Dedifferentiated amniotic fluid mesenchymal stem cell (primary cell): ENCODE results near the gene PITHD1.
"Not testable (repeated sequence)": the region's sequence is repeated elsewhere in the genome, so short reads cannot be mapped to it uniquely, and the experiment has no call there.

ENCODE experiments used
- DNase-seq: peaks from one replicate; pipeline ENCODE4 v3.0.0-alpha.2; 2016; ENCODE audit errors: extremely low spot score

The PITHD1 gene, protein sequence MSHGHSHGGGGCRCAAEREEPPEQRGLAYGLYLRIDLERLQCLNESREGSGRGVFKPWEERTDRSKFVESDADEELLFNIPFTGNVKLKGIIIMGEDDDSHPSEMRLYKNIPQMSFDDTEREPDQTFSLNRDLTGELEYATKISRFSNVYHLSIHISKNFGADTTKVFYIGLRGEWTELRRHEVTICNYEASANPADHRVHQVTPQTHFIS

DNA sequence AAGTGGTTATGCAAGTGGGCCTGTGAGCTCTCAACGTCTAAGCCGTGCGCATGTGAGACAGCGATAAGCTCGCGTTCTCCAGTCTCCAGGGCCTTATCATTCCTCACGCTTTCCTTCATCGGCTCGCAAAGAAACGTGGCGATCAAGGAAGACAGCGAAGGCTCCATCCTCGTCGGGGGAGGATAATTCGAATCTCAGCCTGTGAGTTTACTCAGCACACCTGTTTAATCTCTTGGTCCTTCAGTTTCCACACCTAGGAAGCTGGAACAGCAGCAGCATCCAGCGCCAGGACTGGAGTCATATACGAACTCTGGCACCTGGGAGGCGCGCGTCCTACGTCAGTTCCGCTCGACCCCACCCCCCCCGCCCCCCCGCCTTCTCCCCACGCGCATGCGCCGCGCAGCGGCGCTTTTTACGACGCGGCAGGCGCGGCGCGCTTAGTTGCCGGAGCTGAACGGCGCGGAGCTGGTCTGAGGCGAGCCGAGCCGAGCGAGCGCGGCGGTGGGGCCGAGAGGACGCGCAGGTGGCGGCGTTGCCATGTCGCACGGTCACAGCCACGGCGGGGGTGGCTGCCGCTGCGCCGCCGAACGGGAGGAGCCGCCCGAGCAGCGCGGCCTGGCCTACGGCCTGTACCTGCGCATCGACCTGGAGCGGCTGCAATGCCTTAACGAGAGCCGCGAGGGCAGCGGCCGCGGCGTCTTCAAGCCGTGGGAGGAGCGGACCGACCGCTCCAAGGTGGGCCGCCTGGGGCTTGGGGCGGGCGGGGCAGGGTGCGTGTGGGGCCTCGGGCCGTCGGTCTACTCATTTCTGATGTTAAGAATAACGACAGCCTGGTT lies at the start of gene PITHD1:
Gene PITHD1, plus strand, starts transcription at position 440 of the 836 bp plus-strand sequence. Its CDS starts 98 bp downstream, at position 538.
- peak; percentile 62 for DNase-seq

DNA sequence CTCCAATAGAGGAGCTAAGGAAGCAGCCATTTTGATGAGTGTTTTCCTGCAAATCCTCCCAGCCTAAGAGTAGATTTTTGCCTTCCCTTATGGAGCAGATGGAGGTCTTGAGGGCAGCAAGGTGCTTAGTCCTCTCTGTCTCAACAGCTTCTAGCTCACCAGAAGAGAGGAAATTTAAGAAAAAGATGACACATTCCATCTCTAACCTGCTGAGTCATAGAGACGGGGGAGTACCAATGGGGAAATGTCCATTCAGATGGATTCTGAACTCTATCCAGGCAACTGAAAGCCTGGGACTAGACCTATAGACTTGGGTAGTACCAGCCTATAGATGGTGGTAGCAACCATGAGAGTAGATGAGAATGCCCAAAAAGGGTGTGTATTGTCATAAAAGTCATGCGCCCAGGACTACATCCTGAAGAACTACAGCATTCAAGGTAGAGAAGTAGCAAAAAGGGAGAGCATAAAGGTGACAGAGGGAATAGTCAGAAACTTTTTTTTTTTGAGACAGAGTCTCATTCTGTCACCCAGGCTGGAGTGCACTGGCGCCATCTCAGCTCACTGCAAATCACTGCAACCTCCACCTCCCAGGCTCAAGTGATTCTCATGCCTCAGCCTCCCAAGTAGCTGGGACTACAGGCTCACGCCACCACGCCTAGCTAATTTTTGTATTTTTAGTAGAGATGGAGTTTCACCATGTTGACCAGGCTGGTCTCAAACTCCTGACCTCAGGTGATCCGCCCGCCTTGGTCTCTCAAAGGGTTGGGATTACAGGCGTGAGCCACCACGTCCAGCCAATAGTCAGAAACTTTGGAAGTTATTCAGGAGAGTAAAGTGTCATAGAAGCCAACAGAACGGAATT lies 45.6 kb upstream of the PITHD1 start:
- no peak for DNase-seq

DNA sequence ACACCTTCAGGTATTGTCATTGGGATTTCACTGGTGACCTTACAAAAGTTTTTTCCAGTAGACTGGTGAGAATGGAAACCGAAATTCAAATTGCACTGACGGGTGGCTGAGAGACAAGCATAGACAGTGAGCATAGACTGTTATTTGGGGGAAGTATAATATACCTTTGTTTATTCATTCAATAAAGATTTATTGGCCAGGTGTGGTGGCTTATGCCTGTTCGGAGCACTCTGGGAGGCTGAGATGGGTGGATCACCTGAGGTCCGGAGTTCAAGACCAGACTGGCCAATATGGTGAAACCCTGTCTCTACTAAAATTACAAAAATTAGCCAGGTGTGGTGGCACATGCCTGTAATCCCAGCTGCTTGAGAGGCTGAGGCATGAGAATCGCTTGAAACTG lies 44.9 kb upstream of the PITHD1 start:
- DNase-seq, result not testable (repeated sequence)

DNA sequence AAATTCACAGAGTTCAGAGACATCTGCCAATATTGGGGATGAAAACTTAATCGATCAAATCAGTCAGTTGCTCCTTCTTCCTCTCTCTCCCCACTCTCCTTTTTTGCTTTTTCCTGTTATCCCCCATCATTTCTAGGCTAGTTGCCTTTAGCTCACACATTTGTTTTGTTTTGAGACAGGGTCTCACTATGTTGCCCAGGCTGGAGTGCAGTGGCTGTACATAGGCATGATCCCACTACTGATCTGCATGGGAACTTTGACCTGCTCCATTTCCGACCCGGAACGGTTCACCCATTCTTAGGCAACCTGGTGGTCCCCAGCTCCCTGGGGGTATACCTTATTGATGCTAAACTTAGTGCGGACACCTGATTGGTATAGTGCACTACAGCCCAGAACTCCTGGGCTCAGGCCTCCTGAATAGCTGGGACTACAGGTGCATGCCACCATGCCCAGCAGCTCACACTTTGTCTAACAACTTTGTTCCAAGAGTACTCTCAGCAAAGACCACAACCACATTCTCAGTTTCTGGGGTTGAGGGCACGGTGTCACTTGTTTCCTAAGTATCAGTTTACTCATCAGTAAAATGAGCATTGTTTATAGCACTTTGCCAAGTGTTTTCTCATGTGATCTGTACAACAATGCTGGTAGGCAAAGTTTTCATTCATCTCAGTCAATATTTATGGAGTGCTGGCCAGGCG lies 41.6 kb upstream of the PITHD1 start:
- DNase-seq, result no peak

DNA sequence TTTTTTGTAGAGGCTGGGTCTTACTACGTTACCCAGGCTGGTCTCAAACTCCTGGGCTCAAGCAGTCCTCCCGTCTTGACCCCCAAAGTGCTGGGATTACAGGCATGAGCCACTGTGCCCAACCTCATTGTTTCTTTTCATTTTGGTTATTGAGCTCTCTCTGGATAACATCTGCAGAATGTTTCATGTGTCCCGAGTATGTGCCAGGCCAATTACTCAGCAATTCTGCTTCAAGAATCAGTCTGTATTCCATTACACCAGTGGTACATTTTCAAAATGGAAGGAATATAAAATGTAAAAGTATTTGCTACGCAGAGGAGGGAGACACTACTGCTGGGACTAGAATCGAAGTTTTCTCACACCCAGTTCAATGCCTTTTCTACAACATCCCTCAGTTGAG lies 36.6 kb upstream of the PITHD1 start:
- DNase-seq, result no peak

DNA sequence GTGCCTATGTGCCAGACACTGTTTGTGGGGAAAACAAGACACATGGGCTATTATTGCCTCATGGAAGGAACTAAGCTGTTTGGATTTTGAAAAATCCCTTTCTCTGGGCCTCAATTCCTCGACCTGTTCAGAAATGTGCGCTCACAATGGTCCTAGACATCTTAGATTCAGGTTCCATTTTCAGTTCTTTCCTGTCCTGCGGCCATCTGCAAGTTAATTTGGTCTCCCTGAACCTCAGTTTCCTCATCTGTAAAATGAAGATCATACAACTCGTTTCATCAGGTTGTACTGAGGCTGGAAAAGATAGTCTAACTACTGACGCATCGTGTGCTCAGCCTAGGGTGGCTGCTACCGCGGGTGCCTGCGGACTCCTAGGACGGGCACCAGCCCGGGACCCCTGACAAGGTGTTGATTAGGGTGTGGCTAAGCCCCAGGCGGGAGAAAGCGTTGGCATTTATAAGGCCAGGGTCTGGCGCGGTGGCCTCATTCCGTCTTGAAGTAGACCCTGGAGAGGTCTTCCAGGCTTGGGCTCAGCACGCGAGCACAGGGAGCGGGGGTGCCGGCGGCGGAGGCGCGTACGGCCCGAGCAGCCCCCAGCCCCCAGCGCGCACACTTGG lies 35.4 kb upstream of the PITHD1 start:
- no peak for DNase-seq

DNA sequence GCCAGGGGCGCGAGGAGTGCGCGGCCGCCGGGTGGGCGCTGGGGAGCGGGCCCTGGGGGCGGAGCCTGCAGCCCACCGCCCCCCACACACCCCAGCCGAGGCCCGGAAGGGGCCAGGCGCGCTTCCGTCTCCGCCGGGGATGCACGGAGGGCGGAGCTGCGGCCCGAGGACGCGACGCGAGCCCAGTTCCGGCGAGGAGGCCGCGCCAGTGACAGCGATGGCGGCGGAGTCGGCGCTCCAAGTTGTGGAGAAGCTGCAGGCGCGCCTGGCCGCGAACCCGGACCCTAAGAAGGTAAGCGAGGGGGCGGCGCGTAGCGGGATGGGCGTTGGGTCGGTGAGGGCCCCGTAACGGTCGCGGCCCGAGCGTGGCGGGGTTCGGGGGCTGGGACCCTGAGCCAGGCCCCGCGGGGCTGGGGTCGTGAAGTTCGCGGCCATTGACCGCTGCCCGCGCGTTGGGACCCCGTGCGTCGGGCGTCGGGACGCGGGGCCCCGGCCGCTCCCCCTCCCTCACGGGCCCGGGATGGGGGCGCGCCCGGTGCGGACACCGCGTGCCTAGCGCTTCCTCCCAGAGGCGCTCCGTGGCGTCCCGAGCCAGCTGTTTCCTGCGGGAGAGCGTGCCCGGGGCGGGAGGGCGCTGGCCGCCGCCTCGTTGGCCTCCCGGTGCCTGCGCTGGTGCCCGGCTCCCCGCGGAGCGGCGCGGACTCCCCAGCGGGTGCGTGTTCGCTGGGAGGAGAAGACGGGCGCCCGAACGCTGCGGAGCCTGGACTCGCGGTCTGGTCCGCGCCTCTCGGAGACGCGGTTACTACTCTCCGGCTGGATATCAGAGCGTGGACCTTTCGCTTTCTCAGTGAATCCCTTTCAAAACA lies 34.7 kb upstream of the PITHD1 start, which contains the start of gene ELOA:
Gene ELOA, plus strand, starts transcription at position 185 of the 866 bp plus-strand sequence. Its CDS starts 33 bp downstream, at position 218.
- peak; percentile 53 for DNase-seq

DNA sequence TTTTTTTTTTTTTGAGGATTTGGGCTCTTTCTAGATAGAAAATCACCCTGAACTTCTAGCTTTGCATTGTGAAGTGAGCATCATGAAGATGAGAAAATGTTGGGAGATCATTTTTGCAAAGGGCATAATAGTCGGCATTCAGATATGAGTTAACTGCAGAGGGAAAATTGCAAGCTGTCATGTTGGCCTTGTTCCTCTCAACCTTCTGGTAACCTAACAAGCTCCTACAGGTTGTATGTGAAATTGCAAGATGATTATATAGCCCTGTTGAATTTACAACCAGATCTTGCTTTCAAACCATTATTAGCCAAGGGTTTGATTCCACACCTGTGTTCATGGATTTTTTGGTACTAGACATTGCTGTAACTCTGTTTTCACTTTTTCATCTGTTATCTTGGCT lies 32.7 kb upstream of the PITHD1 start:
- DNase-seq, result no peak

DNA sequence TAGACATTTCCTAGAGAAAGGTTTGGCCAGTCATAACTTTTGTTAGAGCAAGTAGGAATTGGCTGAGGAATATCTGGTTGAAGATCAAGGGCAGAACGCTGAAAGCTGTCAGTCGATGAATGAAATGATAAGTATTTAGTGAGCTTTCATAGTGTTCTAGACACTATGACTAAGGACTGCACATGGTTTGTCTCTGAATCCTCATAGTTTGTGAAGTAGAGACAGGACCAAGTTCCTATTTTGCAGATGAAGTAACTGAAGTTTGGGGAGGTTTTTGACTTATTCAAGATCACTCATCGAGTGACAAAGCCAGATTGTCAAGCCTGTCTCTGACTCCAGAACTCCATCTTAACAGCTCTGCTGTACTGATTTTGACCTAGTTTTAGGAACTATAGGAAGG lies 30.2 kb upstream of the PITHD1 start:
- no peak for DNase-seq

DNA sequence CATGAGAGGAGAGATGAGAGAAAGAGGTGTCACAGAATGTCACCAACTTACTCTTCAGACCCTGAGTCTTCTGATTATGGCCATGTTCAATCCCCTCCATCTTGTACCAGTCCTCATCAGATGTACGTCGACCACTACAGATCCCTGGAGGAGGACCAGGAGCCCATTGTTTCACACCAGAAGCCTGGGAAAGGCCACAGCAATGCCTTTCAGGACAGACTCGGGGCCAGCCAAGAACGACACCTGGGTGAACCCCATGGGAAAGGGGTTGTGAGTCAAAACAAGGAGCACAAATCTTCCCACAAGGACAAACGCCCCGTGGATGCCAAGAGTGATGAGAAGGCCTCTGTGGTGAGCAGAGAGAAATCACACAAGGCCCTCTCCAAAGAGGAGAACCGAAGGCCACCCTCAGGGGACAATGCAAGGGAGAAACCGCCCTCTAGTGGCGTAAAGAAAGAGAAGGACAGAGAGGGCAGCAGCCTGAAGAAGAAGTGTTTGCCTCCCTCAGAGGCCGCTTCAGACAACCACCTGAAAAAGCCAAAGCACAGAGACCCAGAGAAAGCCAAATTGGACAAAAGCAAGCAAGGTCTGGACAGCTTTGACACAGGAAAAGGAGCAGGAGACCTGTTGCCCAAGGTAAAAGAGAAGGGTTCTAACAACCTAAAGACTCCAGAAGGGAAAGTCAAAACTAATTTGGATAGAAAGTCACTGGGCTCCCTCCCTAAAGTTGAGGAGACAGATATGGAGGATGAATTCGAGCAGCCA lies 27.0 kb upstream of the PITHD1 start:
- DNase-seq, result no peak

DNA sequence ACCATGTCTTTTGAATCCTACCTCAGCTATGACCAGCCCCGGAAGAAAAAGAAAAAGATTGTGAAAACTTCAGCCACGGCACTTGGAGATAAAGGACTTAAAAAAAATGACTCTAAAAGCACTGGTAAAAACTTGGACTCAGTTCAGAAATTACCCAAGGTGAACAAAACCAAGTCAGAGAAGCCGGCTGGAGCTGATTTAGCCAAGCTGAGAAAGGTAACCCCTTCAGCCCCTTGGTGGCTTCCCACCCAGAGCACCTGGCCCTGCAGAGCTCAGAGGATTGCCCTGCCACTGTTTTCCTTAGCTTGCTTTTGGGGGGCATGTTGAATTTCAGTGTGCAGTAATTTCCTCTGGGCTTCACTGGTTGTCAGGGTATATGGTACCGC lies 26.4 kb upstream of the PITHD1 start:
- no peak for DNase-seq

DNA sequence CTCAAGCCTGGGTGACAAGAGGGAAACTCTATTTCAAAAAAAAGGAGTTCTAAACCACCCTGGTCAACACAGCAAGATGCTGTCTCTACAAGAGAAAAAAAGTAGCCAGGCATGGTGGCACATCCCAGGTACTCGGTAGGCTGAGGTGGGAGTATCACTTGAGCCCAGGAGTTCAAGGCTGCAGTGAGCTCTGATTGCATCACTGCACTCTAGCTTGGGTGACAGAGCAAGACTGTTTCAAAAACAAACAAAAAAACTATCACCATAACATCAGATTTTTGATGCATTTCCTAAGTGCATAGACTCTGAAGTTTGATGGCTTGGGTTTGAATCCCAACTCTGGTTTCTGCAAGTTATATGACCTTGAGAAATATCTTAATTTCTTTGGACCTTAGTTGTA lies 25.3 kb upstream of the PITHD1 start:
- DNase-seq, result no peak

DNA sequence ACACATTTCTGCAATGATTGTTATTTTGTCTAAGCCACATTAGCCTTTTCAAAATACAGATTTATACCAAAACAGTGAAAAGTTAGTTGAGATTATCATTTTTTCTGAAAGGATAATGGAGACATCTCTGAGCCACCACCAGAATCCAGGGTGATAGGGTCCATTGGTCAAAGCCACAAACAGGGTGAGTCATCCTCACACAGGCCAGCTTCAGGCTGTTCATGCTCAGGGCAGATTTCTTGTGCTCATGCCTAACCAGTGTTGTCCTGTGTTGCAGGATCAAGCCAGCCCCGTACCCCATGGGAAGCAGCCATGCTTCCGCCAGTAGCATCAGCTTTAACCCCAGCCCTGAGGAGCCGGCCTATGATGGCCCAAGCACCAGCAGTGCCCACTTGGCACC lies 21.5 kb upstream of the PITHD1 start:
- DNase-seq, result no peak

DNA sequence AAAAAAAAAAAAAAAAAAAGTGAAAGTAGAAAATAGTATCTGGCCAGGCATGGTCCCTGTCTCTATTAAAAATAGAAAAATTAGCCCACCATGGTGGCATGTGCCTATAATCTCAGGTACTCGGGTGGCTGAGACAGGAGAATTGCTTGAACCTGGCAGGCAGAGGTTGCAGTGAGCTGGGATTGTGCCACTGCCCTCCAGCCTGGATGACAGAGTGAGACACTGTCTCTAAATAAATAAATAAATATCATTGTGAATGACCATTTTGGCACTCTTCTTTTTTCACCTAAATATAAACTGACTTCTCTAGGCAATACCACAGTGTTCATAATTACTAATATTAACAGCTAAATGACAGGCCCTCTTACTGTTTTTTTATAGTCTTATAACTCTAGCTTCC lies 20.4 kb upstream of the PITHD1 start:
- no peak for DNase-seq

DNA sequence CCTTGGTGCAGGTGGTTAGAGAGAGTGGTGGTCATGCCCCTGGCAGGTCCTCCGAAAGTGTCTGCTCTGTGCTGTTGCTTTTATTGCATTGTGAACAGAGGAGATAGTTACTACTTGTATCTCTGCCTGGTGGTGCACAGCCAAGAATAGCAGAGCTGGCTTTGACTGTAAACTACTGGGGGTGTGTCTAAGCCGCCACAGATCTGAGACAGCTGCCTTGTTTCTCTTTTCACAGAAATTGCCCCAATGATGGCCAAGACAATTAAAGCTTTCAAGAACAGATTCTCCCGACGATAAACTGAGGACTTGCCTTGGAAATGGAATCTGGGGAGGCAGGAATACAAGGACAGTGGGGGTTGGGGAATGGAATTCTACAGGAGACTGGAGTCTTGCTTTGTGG lies 18.9 kb upstream of the PITHD1 start:
- DNase-seq, result no peak

DNA sequence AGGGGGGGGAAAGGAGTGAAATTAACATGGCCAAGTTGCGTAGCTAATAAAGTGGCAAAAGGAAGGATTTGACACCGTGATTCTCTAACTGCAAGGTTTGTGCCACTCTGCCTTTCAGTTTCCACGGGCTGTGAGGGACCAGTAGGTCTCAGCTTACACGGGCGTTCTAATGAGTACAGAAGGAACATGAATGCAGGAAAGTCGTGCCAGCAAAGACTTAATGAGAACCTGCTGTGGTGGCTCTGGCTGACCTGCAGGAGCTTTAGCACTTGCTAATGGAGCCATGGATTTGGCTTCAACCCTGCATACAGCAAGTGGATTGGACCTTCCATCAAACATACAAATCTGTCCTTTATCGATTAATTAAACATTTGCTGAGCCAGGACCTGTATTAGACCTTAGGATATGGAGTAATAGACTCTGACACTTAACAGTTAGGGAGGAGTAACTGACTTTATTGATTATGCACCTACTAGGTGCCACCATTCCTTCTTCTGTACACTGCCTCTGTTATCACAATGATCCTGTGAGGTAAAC lies 15.1 kb upstream of the PITHD1 start:
- DNase-seq, result no peak

DNA sequence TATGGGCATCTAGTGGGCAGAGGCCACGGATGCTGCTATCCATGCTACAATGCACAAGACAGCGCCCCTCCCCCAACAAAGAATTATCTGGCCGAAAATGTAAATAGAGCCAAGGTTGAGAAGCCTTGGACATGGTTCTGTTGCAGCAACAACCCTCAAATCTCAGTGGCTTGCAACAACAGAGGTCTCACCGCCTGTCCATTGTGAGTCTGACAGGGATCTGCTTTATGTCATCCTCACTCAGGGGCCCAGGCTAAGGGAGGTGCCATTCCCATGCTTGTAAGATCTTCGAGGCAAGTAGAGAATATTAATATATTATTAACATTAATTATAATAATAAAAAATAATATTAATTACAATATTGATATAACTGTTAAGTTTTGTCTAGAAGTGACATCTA lies 9.5 kb upstream of the PITHD1 start:
- DNase-seq, result no peak

DNA sequence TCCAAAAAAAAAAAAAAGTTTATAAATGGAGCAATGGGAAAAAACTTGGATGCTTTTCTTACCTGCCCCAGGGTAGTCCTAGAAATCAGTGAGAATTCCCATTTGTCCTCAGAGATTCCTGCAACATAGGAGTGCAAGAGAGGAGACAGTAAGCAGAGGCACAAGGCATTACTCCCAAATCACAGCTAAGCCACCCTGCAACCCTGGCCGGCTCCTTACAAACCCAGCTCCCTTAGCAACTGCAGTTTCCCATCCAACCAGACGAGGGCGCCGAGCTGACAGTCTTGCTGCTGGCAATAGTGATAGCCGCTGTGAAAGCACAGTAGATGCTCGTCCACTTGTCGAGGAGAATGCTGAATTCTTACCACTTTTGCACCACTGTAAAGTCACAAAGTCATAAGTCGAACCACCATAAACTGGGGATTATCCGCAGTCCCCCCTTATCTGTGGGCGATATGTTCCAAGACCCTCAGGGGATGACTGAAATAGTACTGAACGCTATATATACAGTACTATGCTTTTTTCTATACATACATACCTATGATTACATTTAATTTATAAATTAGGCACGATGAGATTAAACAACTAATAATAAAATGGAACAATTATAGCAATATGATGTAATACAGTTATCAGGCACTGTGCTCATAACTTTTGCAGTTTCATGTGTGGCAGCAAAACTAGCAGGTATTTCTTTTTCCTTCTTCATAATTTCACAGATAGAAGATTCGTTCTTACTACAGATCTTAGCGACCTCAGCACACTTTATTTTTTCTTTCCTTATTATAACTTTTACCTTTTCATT lies 6.0 kb upstream of the PITHD1 start:
- DNase-seq, result peak; percentile 87
